Fibroblast of skin of back (primary cell): ENCODE results near the gene INSL3. TPM values are rescaled to one million over a fixed set of nuclear protein-coding genes. Genes with fewer than 3 reads are reported as not detected.

ENCODE experiments used
- DNase-seq: peaks from one replicate; pipeline ENCODE4 v3.0.0-alpha.2; 2013
- polyA plus RNA-seq, 2 experiments: library from polyadenylated mRNA; unstranded; fragments of 120-200 nt; gene quantifications; one replicate each; pipeline ENCODE4 v1.2.1, GENCODE V29; 2013; ENCODE audit not compliant: insufficient read length in 2 of 2

The INSL3 gene
- polyA plus RNA-seq (2013, experiment 1 of 2; ENCODE audit: insufficient read length), result not detected
- 0.17 TPM for polyA plus RNA-seq (2013, experiment 2 of 2; ENCODE audit: insufficient read length)

GRCh38 chr19:17821190-17821589, at the start of gene INSL3:
Gene INSL3 (minus strand): TSS chr19:17821519. CDS start chr19:17821506, 13 bp downstream.
- no peak for DNase-seq

GRCh38 chr19:17869114-17869608, 47.8 kb upstream of the INSL3 start:
- DNase-seq, result no peak

GRCh38 chr19:17868669-17869068, 47.4 kb upstream of the INSL3 start:
- no peak for DNase-seq

GRCh38 chr19:17866964-17867486, 45.7 kb upstream of the INSL3 start:
- DNase-seq, result no peak

GRCh38 chr19:17866312-17866963, 45.1 kb upstream of the INSL3 start:
- no peak for DNase-seq

GRCh38 chr19:17865364-17866311, 44.3 kb upstream of the INSL3 start:
- DNase-seq, result no peak

- no peak for DNase-seq
These were observed 42.3 kb upstream of the INSL3 start for GRCh38 chr19:17863520-17864182.

GRCh38 chr19:17862711-17863519, 41.6 kb upstream of the INSL3 start:
- DNase-seq, result no peak

GRCh38 chr19:17861542-17862402, 40.5 kb upstream of the INSL3 start:
- no peak for DNase-seq

GRCh38 chr19:17860993-17861360, 39.7 kb upstream of the INSL3 start:
- DNase-seq, result peak; percentile 29

GRCh38 chr19:17860331-17860992, 39.1 kb upstream of the INSL3 start:
- no peak for DNase-seq

GRCh38 chr19:17859533-17860330, 38.4 kb upstream of the INSL3 start, which contains the start of gene RPL18A:
Gene RPL18A (plus strand): TSS chr19:17859910. CDS start chr19:17859957, 47 bp downstream.
- DNase-seq, result peak; percentile 100

GRCh38 chr19:17855280-17856152, 34.2 kb upstream of the INSL3 start:
- DNase-seq, result peak; percentile 59

GRCh38 chr19:17854061-17854460, 32.7 kb upstream of the INSL3 start:
- no peak for DNase-seq

- DNase-seq, result no peak
These were observed 27.4 kb upstream of the INSL3 start for GRCh38 chr19:17848595-17849292.

- peak; percentile 77 for DNase-seq
These were observed 26.4 kb upstream of the INSL3 start, which contains the start of gene JAK3 for GRCh38 chr19:17847538-17848366. Gene JAK3 (minus strand): TSS chr19:17847982. CDS start chr19:17844417, 3,565 bp downstream.
